WERI-Rb-1 (cell line): ENCODE data around the gene DGKE.

ENCODE experiments used
- DNase-seq: peaks from one replicate; pipeline ENCODE4 v3.0.0-alpha.2; 2020
- H3K27ac ChIP-seq: fragments of 250-450 bp; sonication (Bioruptor Pico); 2 replicates; pipeline ENCODE4 v1.5.1; 2020; ENCODE audit warnings: mild to moderate bottlenecking, moderate library complexity
- H3K27me3 ChIP-seq: fragments of 250-450 bp; sonication (Bioruptor Pico); 2 replicates; pipeline ENCODE4 v1.5.1; 2021; ENCODE audit warnings: mild to moderate bottlenecking, low read depth, moderate library complexity; ENCODE audit not compliant: insufficient read depth, severe bottlenecking
- H3K36me3 ChIP-seq: fragments of 250-450 bp; sonication (Bioruptor Pico); 2 replicates; pipeline ENCODE4 v1.5.1; 2020; ENCODE audit warnings: mild to moderate bottlenecking, moderate library complexity
- H3K4me3 ChIP-seq: 2 replicates; pipeline ENCODE4 v1.5.1; 2011; ENCODE audit warnings: low read depth, mild to moderate bottlenecking, control low read depth, low read length
- H3K9me3 ChIP-seq: fragments of 250-450 bp; sonication (Bioruptor Pico); 2 replicates; pipeline ENCODE4 v1.5.1; 2021; ENCODE audit warnings: mild to moderate bottlenecking, moderate library complexity; ENCODE audit not compliant: severe bottlenecking
- TF ChIP-seq, protein P1 (sequence below): IDR thresholded peaks from 2 replicates; pipeline ENCODE4 v1.5.1; 2011; ENCODE audit warnings: low read depth, mild to moderate bottlenecking, control low read depth, inconsistent platforms, low read length

Gene DGKE

DNA sequence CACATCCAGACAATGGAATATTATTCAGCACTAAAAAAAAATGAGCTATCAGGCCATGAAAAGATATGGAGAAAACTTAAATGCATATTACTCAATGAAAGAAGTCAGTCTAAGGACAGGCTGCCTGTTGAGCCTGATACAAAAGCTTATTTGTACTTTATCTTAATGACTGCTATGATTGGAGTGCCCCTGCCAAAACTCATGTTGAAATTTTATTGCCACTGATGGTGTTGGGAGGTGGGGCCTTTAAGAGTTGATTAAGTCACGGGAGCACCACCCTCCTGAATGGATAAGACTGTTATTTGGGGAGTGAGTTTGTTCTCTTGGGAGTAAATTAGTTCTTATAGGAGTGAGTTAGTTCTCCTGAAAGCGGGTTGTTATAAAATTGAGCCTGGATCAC is 10.1 kb upstream of the DGKE start:
- DNase-seq: no peak
- no peaks in the 10 kb centered on the region for H3K9me3 ChIP-seq
- TF ChIP-seq, protein P1, sequence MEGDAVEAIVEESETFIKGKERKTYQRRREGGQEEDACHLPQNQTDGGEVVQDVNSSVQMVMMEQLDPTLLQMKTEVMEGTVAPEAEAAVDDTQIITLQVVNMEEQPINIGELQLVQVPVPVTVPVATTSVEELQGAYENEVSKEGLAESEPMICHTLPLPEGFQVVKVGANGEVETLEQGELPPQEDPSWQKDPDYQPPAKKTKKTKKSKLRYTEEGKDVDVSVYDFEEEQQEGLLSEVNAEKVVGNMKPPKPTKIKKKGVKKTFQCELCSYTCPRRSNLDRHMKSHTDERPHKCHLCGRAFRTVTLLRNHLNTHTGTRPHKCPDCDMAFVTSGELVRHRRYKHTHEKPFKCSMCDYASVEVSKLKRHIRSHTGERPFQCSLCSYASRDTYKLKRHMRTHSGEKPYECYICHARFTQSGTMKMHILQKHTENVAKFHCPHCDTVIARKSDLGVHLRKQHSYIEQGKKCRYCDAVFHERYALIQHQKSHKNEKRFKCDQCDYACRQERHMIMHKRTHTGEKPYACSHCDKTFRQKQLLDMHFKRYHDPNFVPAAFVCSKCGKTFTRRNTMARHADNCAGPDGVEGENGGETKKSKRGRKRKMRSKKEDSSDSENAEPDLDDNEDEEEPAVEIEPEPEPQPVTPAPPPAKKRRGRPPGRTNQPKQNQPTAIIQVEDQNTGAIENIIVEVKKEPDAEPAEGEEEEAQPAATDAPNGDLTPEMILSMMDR: no peak
- H3K27me3 ChIP-seq: no peaks in the 10 kb centered on the region
- H3K4me3 ChIP-seq: no peak overlapping the region
- H3K36me3 ChIP-seq: no peaks in the 10 kb centered on the region
- H3K27ac ChIP-seq: no peak overlapping the region

DNA sequence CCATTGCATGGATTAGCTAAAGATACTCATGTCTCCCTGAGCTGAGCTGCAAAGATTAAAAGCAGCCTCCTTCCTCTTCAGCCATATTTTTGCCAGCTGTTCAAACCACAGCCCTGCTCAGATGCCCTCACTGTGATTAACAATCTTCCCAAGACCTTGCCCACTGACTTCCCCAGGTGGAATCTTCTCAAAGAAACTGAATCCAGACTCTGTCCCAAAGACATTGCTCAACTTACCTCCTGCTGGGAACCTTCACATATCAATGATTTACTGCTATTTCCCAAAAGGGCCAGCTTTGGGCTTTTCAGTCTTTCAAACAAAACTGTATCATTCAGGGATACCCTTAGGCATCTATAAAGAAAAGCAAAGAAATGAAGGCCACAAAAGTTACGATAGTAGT is 9.4 kb upstream of the DGKE start:
- TF ChIP-seq, protein P1: no peak
- no peak overlapping the region for H3K27ac ChIP-seq

DNA sequence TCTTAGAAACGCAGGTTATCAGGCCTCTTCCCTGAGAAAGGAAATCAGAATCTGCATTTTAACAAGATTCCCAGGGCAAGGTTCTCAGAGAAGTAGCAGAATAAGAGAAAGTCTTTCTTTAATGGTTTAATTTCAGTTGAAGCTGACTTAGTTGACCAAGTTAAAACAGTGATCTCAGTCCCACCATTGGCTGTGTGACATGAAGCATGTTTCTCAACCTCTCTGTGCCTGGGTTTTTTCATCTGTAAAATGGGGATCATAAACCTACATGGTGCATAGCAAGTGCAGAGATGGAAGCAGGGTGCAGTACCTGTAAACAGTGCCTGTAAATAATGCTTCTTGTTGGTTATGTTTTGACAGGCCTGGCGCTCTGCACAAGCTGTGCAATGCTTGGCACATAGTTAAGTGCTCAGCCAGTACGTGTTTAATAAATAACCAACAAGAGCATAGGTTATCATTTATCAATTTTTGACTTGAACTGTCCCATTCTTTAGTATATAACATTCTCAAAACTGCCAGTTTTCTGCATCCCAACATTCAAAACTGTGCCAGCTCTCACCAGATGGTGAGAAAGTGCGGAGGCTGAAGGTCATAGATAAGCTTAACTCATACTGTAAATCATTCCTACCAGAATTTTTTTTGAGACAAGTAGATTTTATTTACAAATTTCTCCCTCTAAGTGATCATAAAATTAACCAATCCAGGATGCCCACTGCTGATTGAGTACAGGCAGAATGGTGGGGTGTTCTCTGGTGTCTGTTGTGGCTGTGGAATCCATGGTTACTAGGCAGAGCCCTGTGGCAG is 7.1 kb upstream of the DGKE start:
- Histone ChIP-seq H3K9me3 (no peaks in the 10 kb centered on the region), H3K27ac (no peak overlapping the region), H3K36me3 (no peaks in the 10 kb centered on the region; the same call in 1 of the 2 replicates), H3K4me3 (no peak overlapping the region), H3K27me3 (no peaks in the 10 kb centered on the region)
- TF ChIP-seq, protein P1: no peak
- no peak for DNase-seq

More for the DNA sequence above, 9.4 kb upstream of the DGKE start:
- no peak for DNase-seq
- Histone ChIP-seq H3K9me3 (no peaks in the 10 kb centered on the region), H3K27me3 (no peaks in the 10 kb centered on the region), H3K4me3 (no peak overlapping the region), H3K36me3 (no peaks in the 10 kb centered on the region)

DNA sequence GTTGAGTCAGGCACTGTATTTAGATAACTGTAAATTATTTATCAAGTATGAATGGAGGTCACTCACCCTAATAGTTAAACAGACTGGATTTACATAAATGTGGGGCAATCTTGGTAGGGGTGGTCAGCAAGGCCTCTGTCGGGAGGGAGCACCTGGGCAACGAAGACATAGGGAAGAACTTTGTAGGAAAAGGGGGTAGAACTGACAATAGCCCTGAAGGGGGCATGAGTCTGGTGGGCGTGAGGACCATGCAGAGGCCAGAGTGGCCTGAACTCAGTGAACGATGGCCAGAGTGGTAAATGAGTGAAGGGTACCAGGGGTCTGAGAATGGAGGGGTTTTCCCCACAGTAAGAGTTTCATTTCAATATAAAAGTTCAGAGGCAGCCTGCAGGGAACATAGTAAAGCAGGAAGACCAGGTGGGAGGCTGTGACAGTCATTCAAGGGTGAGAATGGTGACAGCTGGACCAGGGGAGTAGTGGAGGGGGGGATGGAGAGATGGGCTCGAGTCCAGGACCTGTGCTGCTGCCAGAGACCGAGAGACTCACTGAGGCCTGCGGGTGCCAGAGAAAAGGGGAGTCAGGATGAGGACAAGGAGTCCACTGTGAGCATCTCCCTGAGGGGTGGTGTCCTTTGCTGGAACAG is 3.1 kb upstream of the DGKE start:
- no peak overlapping the region for H3K4me3 ChIP-seq
- no peak for DNase-seq
- H3K27me3 ChIP-seq: no peaks in the 10 kb centered on the region
- no peaks in the 10 kb centered on the region for H3K9me3 ChIP-seq
- no peak overlapping the region for H3K27ac ChIP-seq
- TF ChIP-seq, protein P1: no peak
- peaks cover 13% of the 10 kb centered on the region for H3K36me3 ChIP-seq

DNA sequence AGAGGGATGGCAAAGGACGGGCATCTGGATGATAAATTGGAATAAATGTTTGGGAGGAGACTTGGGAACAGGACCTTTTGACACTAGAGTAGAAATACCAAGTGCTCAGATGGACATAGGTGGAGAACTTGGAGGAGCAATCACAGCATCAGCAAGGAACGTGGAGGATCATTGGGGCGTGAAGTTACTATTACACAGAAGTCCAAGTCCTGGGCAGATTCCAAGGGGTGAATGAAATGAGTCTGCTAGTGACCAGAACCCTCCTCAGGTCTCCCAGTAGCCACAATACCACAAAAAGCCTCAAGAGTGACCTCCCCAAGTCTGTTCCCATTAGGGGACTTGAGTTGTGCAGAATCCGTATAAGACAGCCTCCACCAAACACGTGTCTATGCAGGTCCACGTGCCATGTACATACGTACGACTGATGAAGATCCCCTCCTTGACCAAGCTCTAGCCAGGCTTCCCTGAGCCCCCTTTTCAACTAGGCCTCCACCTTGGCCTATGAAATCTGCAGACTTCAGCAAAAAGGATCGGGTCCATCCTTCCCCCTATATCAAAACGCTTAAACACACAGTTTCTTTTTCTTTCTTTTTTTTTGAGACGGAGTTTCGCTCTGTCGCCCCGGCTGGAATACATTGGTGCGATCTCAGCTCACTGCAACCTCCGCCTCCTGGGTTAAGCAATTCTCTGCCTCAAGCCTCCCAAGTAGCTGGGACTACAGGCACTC is 2.4 kb upstream of the DGKE start:
- Histone ChIP-seq H3K4me3 (no peak overlapping the region), H3K27me3 (no peaks in the 10 kb centered on the region), H3K27ac (no peak overlapping the region), H3K9me3 (no peaks in the 10 kb centered on the region), H3K36me3 (peaks cover 18% of the 10 kb centered on the region)
- TF ChIP-seq, protein P1: no peak
- DNase-seq: no peak
